K562 (cell line): ENCODE results near the gene DGKA. TPM values are rescaled to one million over a fixed set of nuclear protein-coding genes. Genes with fewer than 3 reads are reported as not detected.

Source experiments
- ARID1B ChIP-seq: fragments of 450-650 bp; IDR thresholded peaks from 2 replicates; pipeline ENCODE4 v1.6.1; 2016; ENCODE audit warnings: antibody characterized with exemption, mild to moderate bottlenecking, inconsistent platforms
- CBFA2T2 ChIP-seq: fragments of 450-650 bp; conservative IDR thresholded peaks from 2 replicates; pipeline ENCODE4 v1.6.1; 2017; ENCODE audit warnings: mild to moderate bottlenecking
- CXXC5 ChIP-seq: fragments of 250-450 bp; sonication (Bioruptor Pico); IDR thresholded peaks from 2 replicates; pipeline ENCODE4 v1.8.0; 2022; ENCODE audit warnings: inconsistent platforms, mild to moderate bottlenecking, moderate library complexity
- DACH1 ChIP-seq: fragments of 450-650 bp; IDR thresholded peaks from 2 replicates; pipeline ENCODE4 v1.6.1; 2018; ENCODE audit not compliant: partially characterized antibody
- EHMT2 ChIP-seq: fragments of 450-650 bp; IDR thresholded peaks from 2 replicates; pipeline ENCODE4 v1.6.1; 2018; ENCODE audit warnings: antibody characterized with exemption
- ELF4 ChIP-seq: fragments of 450-650 bp; formaldehyde crosslinking; IDR thresholded peaks from 2 replicates; pipeline ENCODE4 v1.4.0; 2022; ENCODE audit warnings: missing genetic modification characterization
- GABPB1 ChIP-seq: sonication (generic); formaldehyde crosslinking; IDR thresholded peaks from 2 replicates; pipeline ENCODE4 v1.8.0; 2022; ENCODE audit warnings: mild to moderate bottlenecking, missing genetic modification reagents
- GATAD2A ChIP-seq: fragments of 450-650 bp; IDR thresholded peaks from 2 replicates; pipeline ENCODE4 v1.6.1; 2017
- IFI16 ChIP-seq: fragments of 250-450 bp; sonication (Bioruptor Pico); IDR thresholded peaks from 2 replicates; pipeline ENCODE4 v2.1.2; 2022; ENCODE audit warnings: mild to moderate bottlenecking, inconsistent platforms
- MAFG ChIP-seq: fragments of 450-650 bp; conservative IDR thresholded peaks from 2 replicates; pipeline ENCODE4 v1.6.1; 2016; ENCODE audit warnings: missing genetic modification characterization, missing compliant biosample characterization
- MIER1 ChIP-seq: fragments of 450-650 bp; IDR thresholded peaks from 2 replicates; pipeline ENCODE4 v1.6.1; 2016; ENCODE audit warnings: antibody characterized with exemption, mild to moderate bottlenecking, low read depth
- OTX1 ChIP-seq: fragments of 450-650 bp; formaldehyde crosslinking; IDR thresholded peaks from 2 replicates; pipeline ENCODE4 v1.4.0; 2022; ENCODE audit warnings: mild to moderate bottlenecking
- PPARD ChIP-seq: fragments of 250-450 bp; sonication (Bioruptor Pico); IDR thresholded peaks from 2 replicates; pipeline ENCODE4 v1.8.0; 2022; ENCODE audit warnings: inconsistent platforms, mild to moderate bottlenecking, moderate library complexity
- SETDB1 ChIP-seq: IDR thresholded peaks from one replicate; pipeline ENCODE4 v1.6.1; 2012; ENCODE audit warnings: low read length, control low read depth, inconsistent platforms
- SUPT5H ChIP-seq: fragments of 450-650 bp; IDR thresholded peaks from 2 replicates; pipeline ENCODE4 v1.6.1; 2016
- THAP12 ChIP-seq: fragments of 250-450 bp; sonication (Bioruptor Pico); IDR thresholded peaks from 2 replicates; pipeline ENCODE4 v1.9.0; 2021; ENCODE audit warnings: mild to moderate bottlenecking, inconsistent platforms
- XRCC3 ChIP-seq: fragments of 450-650 bp; IDR thresholded peaks from 2 replicates; pipeline ENCODE4 v1.6.1; 2017; ENCODE audit warnings: mild to moderate bottlenecking, moderate library complexity
- ZNF146 ChIP-seq: IDR thresholded peaks from one replicate; pipeline ENCODE4 v1.6.1; 2018; ENCODE audit warnings: missing compliant biosample characterization; ENCODE audit not compliant: unreplicated experiment
- ZNF23 ChIP-seq: fragments of 250-450 bp; sonication (Bioruptor Pico); IDR thresholded peaks from 2 replicates; pipeline ENCODE4 v1.4.0; 2020; ENCODE audit warnings: mild to moderate bottlenecking
- ZNF282 ChIP-seq: sonication (generic); formaldehyde crosslinking; IDR thresholded peaks from 2 replicates; pipeline ENCODE4 v1.8.1; 2023; ENCODE audit warnings: missing genetic modification reagents
- ZNF518B ChIP-seq: fragments of 250-450 bp; sonication (Bioruptor Pico); IDR thresholded peaks from 2 replicates; pipeline ENCODE4 v1.5.0; 2021; ENCODE audit warnings: mild to moderate bottlenecking, moderate library complexity
- polyA plus RNA-seq, 8 experiments: library from polyadenylated mRNA; depleted of rRNA in 4 of 8; stranded (reverse) in 5 of 8; unstranded in 3 of 8; fragments of >200 nt; fragmentation: Nextera tagmentation in 2 of 8; fragmentation: Illumina TruSeq in 1 of 8; extraction: Ambion mirVana in 2 of 8; extraction: Trizol in 1 of 8; gene quantifications; 2 replicates each; pipeline versions ENCODE4 v1.2.1 to v1.2.3, GENCODE V29; 2011 to 2014; ENCODE audit warnings: inconsistent platforms in 1 of 8, missing spikeins in 1 of 8
- total RNA-seq, 7 experiments: library from RNA; depleted of rRNA in 6 of 7; stranded (reverse); fragments of >200 nt in 6 of 7; fragmentation: Illumina TruSeq in 2 of 7; extraction: Trizol in 2 of 7; gene quantifications; 2 replicates each; pipeline versions ENCODE4 v1.2.1 to v1.2.3, GENCODE V29; 2011 to 2021; ENCODE audit warnings: low replicate concordance in 1 of 7
- TF ChIP-seq, protein P1 (sequence below): fragments of 450-650 bp; IDR thresholded peaks from 2 replicates; pipeline ENCODE4 v1.6.1; 2016
- TF ChIP-seq, protein P2 (sequence below), 3 experiments: fragments of 200-800 bp in 1 of 3; sonication (Bioruptor generic) in 1 of 3; sonication (generic) in 1 of 3; formaldehyde crosslinking in 1 of 3; IDR thresholded peaks; 2 replicates each; pipeline versions ENCODE4 v1.6.1 to v1.8.0; 2016 to 2022; ENCODE audit warnings: mild to moderate bottlenecking in 2 of 3, missing compliant biosample characterization in 2 of 3, missing genetic modification characterization in 2 of 3, missing genetic modification reagents in 1 of 3

DGKA gene
- total and polyA plus RNA-seq, 9 of the 15 experiments (the other 6 are each of a cell fraction or from before 2014, with no cell fraction given) = 3.4 to 12.4 (median 6.2) TPM

GRCh38 chr12:55973599-55974307 lies 42.8 kb downstream of the DGKA start, which contains the start of gene RAB5B (continued):
- no peak for TF ChIP-seq XRCC3
- peak; percentile 79 for TF ChIP-seq CXXC5 (CRISPR knock-in tag)
- no peak for TF ChIP-seq ARID1B
- peak; percentile 91 for TF ChIP-seq SUPT5H
- peak; percentile 73; the same call in 1 of the 2 replicates for TF ChIP-seq THAP12 (CRISPR knock-in tag)
- TF ChIP-seq ELF4 = no peak
- TF ChIP-seq ZNF23 (CRISPR knock-in tag) = no peak
- TF ChIP-seq EHMT2 = no peak
- TF ChIP-seq, protein P1, sequence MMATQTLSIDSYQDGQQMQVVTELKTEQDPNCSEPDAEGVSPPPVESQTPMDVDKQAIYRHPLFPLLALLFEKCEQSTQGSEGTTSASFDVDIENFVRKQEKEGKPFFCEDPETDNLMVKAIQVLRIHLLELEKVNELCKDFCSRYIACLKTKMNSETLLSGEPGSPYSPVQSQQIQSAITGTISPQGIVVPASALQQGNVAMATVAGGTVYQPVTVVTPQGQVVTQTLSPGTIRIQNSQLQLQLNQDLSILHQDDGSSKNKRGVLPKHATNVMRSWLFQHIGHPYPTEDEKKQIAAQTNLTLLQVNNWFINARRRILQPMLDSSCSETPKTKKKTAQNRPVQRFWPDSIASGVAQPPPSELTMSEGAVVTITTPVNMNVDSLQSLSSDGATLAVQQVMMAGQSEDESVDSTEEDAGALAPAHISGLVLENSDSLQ = peak; percentile 100
- TF ChIP-seq ZNF518B (CRISPR knock-in tag) = no peak
- peak; percentile 74; the same call in 1 of the 2 replicates for TF ChIP-seq OTX1 (CRISPR knock-in tag)
- TF ChIP-seq ZNF282 (CRISPR knock-in tag) = no peak
- TF ChIP-seq, protein P2, sequence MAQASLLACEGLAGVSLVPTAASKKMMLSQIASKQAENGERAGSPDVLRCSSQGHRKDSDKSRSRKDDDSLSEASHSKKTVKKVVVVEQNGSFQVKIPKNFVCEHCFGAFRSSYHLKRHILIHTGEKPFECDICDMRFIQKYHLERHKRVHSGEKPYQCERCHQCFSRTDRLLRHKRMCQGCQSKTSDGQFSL (CRISPR knock-in tag; IDR thresholded peaks at IDR 0.05) = no peak
- TF ChIP-seq, protein P2 (tag; IDR thresholded peaks at IDR 0.05) = no peak
- TF ChIP-seq CBFA2T2 = no peak
- no peak for TF ChIP-seq GATAD2A
- TF ChIP-seq DACH1 = peak; percentile 60
- TF ChIP-seq MIER1 = no peak
- TF ChIP-seq PPARD (CRISPR knock-in tag) = no peak
- TF ChIP-seq SETDB1 = no peak
- TF ChIP-seq IFI16 (CRISPR knock-in tag) = no peak
- TF ChIP-seq GABPB1 = peak; percentile 51; the same call in 1 of the 2 replicates
- no peak for TF ChIP-seq ZNF146 (CRISPR knock-in tag)
- no peak for TF ChIP-seq MAFG (tag)
